ENCODE data around the gene RAB20. TPM values are rescaled to one million over a fixed set of nuclear protein-coding genes. Genes with fewer than 3 reads are reported as not detected.

Gene RAB20
- total RNA-seq, 1 experiment from 2014 or later, result 14.3 TPM

DNA sequence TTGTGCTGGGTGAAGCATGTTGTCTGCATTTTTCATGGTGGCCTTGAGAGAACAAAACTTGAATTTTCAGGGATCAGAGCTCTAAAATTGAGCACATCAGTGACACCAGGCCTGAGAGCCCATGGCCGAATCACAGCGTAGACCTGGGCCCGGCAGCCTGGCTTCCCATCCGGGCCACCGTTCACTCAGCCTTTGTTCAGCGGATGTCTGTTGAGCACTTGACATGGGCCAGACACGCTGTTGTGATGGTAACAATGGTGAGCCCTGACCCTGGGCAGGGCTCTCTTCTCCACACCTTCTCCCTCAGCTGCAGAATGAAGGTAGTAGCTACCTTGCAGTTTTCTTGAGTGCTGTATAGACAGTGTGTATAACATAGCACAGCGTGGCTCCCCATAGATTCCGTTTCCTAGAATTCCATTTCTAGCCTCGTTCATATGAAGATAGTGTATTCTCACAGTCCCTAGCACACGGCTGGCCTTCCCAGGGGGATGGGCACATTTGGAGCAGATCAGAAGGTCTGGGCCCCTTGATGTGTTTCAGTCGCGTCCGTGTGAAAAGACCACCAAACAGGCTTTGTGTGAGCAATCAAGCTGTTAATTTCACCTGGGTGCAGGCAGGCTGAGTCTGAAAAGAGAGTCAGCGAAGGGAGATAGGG, 75.3 kb downstream of the RAB20 start:
- Mint-ChIP-seq H3K4me1 (peaks cover 34% of the 10 kb centered on the region), H3K9me3 (no peaks in the 10 kb centered on the region), H3K27me3 (ENCODE audit: low read depth) (no peaks in the 10 kb centered on the region), H3K36me3 (peaks cover 30% of the 10 kb centered on the region), H3K27ac (peak overlapping the region; percentile 99), H3K4me3 (peak overlapping the region; percentile 34)
- ATAC-seq, result peak; percentile 44
- CTCF ChIA-PET, result interaction anchor here (3.1 kb wide), 1 partner anchor 31 kb away, joined by 16 read pairs; no protein-coding TSS in a partner anchor
- TF ChIP-seq, protein P1, sequence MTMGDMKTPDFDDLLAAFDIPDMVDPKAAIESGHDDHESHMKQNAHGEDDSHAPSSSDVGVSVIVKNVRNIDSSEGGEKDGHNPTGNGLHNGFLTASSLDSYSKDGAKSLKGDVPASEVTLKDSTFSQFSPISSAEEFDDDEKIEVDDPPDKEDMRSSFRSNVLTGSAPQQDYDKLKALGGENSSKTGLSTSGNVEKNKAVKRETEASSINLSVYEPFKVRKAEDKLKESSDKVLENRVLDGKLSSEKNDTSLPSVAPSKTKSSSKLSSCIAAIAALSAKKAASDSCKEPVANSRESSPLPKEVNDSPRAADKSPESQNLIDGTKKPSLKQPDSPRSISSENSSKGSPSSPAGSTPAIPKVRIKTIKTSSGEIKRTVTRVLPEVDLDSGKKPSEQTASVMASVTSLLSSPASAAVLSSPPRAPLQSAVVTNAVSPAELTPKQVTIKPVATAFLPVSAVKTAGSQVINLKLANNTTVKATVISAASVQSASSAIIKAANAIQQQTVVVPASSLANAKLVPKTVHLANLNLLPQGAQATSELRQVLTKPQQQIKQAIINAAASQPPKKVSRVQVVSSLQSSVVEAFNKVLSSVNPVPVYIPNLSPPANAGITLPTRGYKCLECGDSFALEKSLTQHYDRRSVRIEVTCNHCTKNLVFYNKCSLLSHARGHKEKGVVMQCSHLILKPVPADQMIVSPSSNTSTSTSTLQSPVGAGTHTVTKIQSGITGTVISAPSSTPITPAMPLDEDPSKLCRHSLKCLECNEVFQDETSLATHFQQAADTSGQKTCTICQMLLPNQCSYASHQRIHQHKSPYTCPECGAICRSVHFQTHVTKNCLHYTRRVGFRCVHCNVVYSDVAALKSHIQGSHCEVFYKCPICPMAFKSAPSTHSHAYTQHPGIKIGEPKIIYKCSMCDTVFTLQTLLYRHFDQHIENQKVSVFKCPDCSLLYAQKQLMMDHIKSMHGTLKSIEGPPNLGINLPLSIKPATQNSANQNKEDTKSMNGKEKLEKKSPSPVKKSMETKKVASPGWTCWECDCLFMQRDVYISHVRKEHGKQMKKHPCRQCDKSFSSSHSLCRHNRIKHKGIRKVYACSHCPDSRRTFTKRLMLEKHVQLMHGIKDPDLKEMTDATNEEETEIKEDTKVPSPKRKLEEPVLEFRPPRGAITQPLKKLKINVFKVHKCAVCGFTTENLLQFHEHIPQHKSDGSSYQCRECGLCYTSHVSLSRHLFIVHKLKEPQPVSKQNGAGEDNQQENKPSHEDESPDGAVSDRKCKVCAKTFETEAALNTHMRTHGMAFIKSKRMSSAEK (CRISPR knock-in tag; IDR thresholded peaks at IDR 0.05; ENCODE audit: borderline replicate concordance), result 0 out of 2 replicates have a peak, but pooled peaks have one; percentile 7
- no peak for TF ChIP-seq ZBTB21 (CRISPR knock-in tag; IDR thresholded peaks at IDR 0.05; ENCODE audit: borderline replicate concordance)
- POLR2A ChIA-PET, result interaction anchor here (1.0 kb wide), 1 partner anchor 41 kb away, joined by 3 read pairs; no protein-coding TSS in a partner anchor
- no peak for DNase-seq (ENCODE audit: low spot score)

DNA sequence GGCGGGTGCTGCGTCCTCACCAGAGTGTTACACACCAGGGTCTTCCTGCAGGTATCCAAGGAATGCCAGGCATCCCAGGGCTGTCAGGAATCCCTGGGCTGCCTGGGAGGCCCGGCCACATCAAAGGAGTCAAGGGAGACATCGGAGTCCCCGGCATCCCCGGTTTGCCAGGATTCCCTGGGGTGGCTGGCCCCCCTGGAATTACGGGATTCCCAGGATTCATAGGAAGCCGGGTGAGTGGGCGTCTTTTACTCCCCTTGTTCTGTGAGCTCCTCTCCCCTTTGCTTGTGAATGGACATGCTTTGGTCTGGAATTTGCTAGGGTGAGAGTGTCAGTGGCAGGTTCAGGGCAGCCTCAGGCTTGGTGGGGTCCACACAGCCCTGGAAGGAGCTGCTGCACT, 75.9 kb downstream of the RAB20 start:
- ATAC-seq (peak; percentile 89), DNase-seq (ENCODE audit: low spot score) (peak; percentile 86)
- H3K27me3 Mint-ChIP-seq (ENCODE audit: low read depth), result no peaks in the 10 kb centered on the region
- H3K27ac Mint-ChIP-seq, result peak overlapping the region; percentile 99
- H3K4me3 Mint-ChIP-seq, result no peak overlapping the region
- TF ChIP-seq TEAD4 (CRISPR knock-in tag; IDR thresholded peaks at IDR 0.05) (peak; percentile 85; the same call in 1 of the 2 replicates), SOX15 (CRISPR knock-in tag; IDR thresholded peaks at IDR 0.05) (peak; percentile 76; the same call in 1 of the 2 replicates), ZNF423 (CRISPR knock-in tag; IDR thresholded peaks at IDR 0.05) (peak; percentile 99), ETV6 (CRISPR knock-in tag; IDR thresholded peaks at IDR 0.05) (peak; percentile 18; the same call in 1 of the 2 replicates), ATF6 (CRISPR knock-in tag; IDR thresholded peaks at IDR 0.05) (no peak), EMX1 (CRISPR knock-in tag; IDR thresholded peaks at IDR 0.05) (no peak), MYBL2 (CRISPR knock-in tag; IDR thresholded peaks at IDR 0.05) (0 out of 2 replicates have a peak, but pooled peaks have one; percentile 33), TEAD1 (CRISPR knock-in tag; IDR thresholded peaks at IDR 0.05) (peak; percentile 72; the same call in 1 of the 2 replicates)
- ChIA-PET CTCF (interaction anchor here (3.1 kb wide), 1 partner anchor 30 kb away, joined by 16 read pairs; no protein-coding TSS in a partner anchor), POLR2A (interaction anchor here (1.0 kb wide), 1 partner anchor 42 kb away, joined by 3 read pairs; no protein-coding TSS in a partner anchor)
- peaks cover 31% of the 10 kb centered on the region for H3K36me3 Mint-ChIP-seq
- H3K9me3 Mint-ChIP-seq, result no peaks in the 10 kb centered on the region
- H3K4me1 Mint-ChIP-seq, result peaks cover 34% of the 10 kb centered on the region

DNA sequence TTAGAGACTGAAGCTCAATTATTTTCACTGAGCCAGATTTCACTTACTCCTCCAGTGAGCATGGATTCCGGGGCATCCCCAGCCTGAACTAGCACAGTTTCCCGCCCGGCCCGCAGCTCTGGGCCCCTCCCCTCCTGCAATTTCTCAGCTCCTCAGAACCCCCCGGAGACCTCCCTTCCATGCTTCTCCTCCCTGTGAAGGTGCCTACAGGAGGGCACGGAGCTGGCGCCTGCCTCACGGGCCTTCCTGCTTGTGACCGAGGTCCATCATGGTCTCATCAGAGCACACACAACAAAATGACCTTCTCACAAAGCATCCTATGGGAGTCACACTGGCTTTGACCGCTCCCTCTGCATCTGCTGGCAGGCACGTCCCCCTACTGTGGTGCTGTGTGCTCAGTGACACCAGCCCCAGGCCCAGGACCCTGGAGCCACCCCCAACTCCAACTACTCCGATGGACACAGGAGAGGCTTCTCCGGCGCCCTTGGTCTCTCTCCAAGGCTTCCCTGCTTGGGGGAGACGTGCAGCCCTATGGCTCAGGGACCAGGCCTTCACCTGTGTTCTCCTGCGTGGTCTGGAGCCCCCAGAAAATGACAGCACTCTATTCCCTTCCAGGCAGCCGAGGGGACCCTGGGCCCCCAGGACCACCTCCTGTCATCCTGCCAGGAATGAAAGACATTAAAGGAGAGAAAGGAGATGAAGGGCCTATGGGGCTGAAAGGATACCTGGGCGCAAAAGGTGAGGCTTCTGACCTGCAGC, 77.1 kb downstream of the RAB20 start:
- ChIA-PET CTCF (interaction anchor here (0.6 to 1.2 kb wide), 2 partner anchors 161 to 199 kb away, joined by 3 read pairs; no protein-coding TSS in a partner anchor), POLR2A (interaction anchor here (0.7 kb wide), 1 partner anchor 186 kb away, joined by 3 read pairs; no protein-coding TSS in a partner anchor)
- H3K27ac Mint-ChIP-seq, result peak overlapping the region; percentile 94
- H3K27me3 Mint-ChIP-seq (ENCODE audit: low read depth), result no peaks in the 10 kb centered on the region
- ATAC-seq (no peak), DNase-seq (ENCODE audit: low spot score) (no peak)
- H3K36me3 Mint-ChIP-seq, result peaks cover 31% of the 10 kb centered on the region
- H3K9me3 Mint-ChIP-seq, result no peaks in the 10 kb centered on the region
- H3K4me3 Mint-ChIP-seq, result no peak overlapping the region
- peaks cover 34% of the 10 kb centered on the region for H3K4me1 Mint-ChIP-seq
- TF ChIP-seq ARID4B (CRISPR knock-in tag; IDR thresholded peaks at IDR 0.05; ENCODE audit: borderline replicate concordance) (no peak), ZNF138 (CRISPR knock-in tag; conservative IDR thresholded peaks at IDR 0.05) (no peak)
- TF ChIP-seq, protein P2, sequence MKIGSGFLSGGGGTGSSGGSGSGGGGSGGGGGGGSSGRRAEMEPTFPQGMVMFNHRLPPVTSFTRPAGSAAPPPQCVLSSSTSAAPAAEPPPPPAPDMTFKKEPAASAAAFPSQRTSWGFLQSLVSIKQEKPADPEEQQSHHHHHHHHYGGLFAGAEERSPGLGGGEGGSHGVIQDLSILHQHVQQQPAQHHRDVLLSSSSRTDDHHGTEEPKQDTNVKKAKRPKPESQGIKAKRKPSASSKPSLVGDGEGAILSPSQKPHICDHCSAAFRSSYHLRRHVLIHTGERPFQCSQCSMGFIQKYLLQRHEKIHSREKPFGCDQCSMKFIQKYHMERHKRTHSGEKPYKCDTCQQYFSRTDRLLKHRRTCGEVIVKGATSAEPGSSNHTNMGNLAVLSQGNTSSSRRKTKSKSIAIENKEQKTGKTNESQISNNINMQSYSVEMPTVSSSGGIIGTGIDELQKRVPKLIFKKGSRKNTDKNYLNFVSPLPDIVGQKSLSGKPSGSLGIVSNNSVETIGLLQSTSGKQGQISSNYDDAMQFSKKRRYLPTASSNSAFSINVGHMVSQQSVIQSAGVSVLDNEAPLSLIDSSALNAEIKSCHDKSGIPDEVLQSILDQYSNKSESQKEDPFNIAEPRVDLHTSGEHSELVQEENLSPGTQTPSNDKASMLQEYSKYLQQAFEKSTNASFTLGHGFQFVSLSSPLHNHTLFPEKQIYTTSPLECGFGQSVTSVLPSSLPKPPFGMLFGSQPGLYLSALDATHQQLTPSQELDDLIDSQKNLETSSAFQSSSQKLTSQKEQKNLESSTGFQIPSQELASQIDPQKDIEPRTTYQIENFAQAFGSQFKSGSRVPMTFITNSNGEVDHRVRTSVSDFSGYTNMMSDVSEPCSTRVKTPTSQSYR (CRISPR knock-in tag; IDR thresholded peaks at IDR 0.05), result no peak
